Measurements from ENCODE around the gene TAX1BP1.

DNA sequence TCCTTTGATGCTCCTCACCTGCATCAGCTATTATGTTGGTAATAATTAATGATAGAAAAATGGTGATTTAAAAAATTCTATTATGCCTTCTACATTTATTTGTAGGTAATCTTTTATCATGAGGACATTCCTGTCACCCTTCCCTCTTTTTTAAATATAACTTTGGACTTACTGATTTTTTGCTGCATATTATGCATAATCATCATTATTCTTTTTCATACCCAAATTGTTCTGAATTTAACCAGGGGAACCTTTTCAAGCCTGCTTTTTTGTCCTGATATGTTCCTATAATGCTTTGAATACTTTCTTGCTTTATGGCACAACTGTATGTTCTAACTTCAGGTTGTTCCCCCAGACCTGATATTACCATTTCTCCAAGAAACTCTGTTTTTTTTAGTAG lies 48.5 kb downstream of the TAX1BP1 start:
- TF ChIP-seq EZH2phosphoT487 (IDR thresholded peaks at IDR 0.05; ENCODE audit: unreplicated experiment): no peak
- TF ChIP-seq, protein P1, sequence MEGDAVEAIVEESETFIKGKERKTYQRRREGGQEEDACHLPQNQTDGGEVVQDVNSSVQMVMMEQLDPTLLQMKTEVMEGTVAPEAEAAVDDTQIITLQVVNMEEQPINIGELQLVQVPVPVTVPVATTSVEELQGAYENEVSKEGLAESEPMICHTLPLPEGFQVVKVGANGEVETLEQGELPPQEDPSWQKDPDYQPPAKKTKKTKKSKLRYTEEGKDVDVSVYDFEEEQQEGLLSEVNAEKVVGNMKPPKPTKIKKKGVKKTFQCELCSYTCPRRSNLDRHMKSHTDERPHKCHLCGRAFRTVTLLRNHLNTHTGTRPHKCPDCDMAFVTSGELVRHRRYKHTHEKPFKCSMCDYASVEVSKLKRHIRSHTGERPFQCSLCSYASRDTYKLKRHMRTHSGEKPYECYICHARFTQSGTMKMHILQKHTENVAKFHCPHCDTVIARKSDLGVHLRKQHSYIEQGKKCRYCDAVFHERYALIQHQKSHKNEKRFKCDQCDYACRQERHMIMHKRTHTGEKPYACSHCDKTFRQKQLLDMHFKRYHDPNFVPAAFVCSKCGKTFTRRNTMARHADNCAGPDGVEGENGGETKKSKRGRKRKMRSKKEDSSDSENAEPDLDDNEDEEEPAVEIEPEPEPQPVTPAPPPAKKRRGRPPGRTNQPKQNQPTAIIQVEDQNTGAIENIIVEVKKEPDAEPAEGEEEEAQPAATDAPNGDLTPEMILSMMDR (conservative IDR thresholded peaks at IDR 0.05; ENCODE audit: low read depth in 2 of 2): no peak
- no peak for TF ChIP-seq EZH2 (IDR thresholded peaks at IDR 0.05; ENCODE audit: low read depth, unreplicated experiment)
